Hematopoietic multipotent progenitor cell treated with erythropoietin and hydrocortisone succinate and interleukin-3 and kit ligand, for 6 days (in vitro differentiated cells): Measurements from ENCODE around the gene AMMECR1L.
A peak's percentile ranks its signal among the peaks of the same experiment; 100 is the strongest.
"Not testable (repeated sequence)": the region's sequence is repeated elsewhere in the genome, so short reads cannot be mapped to it uniquely, and the experiment has no call there.

Experiments
- DNase-seq: peaks from one replicate; pipeline ENCODE4 v3.0.0-alpha.2; 2015

AMMECR1L gene

GRCh38 chr2:127834951-127835350, 50.8 kb downstream of the AMMECR1L start:
- DNase-seq: no peak

GRCh38 chr2:127829845-127830246, 55.9 kb downstream of the AMMECR1L start:
- peak; percentile 39 for DNase-seq

GRCh38 chr2:127826708-127827107, 59.0 kb downstream of the AMMECR1L start:
- DNase-seq: not testable (repeated sequence)

GRCh38 chr2:127826047-127826446, 59.7 kb downstream of the AMMECR1L start:
- DNase-seq: no peak

- no peak for DNase-seq
These were observed 65.6 kb downstream of the AMMECR1L start for GRCh38 chr2:127820080-127820668.

- no peak for DNase-seq
These were observed 66.8 kb downstream of the AMMECR1L start for GRCh38 chr2:127818794-127819425.

- no peak for DNase-seq
These were observed 67.5 kb downstream of the AMMECR1L start for GRCh38 chr2:127818241-127818640.

- no peak for DNase-seq
These were observed 71.1 kb downstream of the AMMECR1L start for GRCh38 chr2:127814677-127815076.

GRCh38 chr2:127812441-127812840, 73.3 kb downstream of the AMMECR1L start:
- DNase-seq: not testable (repeated sequence)
